ENCODE results near the gene FRMPD4.

Gene FRMPD4

GRCh38 chrX:12234534-12235329, 96.5 kb downstream of the FRMPD4 start:
- no peak for DNase-seq
- H3K36me3 ChIP-seq (ENCODE audit: control insufficient read depth in 4 of 4, insufficient read depth in 4 of 4, low read length in 3 of 4): no peaks in the 10 kb centered on the region

GRCh38 chrX:12236156-12236555, 97.9 kb downstream of the FRMPD4 start:
- CTCF ChIA-PET: no interaction called here
- no peaks in the 10 kb centered on the region for H3K9me3 ChIP-seq (ENCODE audit: control extremely low read depth in 1 of 5, control insufficient read depth in 4 of 5, insufficient read depth in 2 of 5, low read depth in 1 of 5, low read length in 4 of 5)
- WGBS (ENCODE audit: insufficient coverage): 64% methylated on average over 1 of the region's 2 CpGs
- DNase-seq: no peak
- no peak overlapping the region for H3K27ac ChIP-seq (ENCODE audit: insufficient read depth in 1 of 2, low read depth in 1 of 2, low read length in 2 of 2, poor library complexity in 1 of 2, severe bottlenecking in 2 of 2)
- no peaks in the 10 kb centered on the region for H3K27me3 ChIP-seq (replicated peaks in 2 of 5; ENCODE audit: control insufficient read depth in 4 of 5, insufficient read depth in 5 of 5, low read length in 4 of 5)
- H3K4me3 ChIP-seq (ENCODE audit: control insufficient read depth in 1 of 7, extremely low read depth in 1 of 7, insufficient read depth in 4 of 7, low read depth in 2 of 7, low read length in 6 of 7): no peak overlapping the region
- no peaks in the 10 kb centered on the region for H3K36me3 ChIP-seq (ENCODE audit: control insufficient read depth in 4 of 4, insufficient read depth in 4 of 4, low read length in 3 of 4)
- no peaks in the 10 kb centered on the region for H3K4me1 ChIP-seq (ENCODE audit: control extremely low read depth in 1 of 4, control insufficient read depth in 4 of 4, insufficient read depth in 4 of 4, low read length in 3 of 4)
- POLR2A ChIA-PET: no interaction called here

More at GRCh38 chrX:12234534-12235329, 96.5 kb downstream of the FRMPD4 start:
- ChIA-PET CTCF (no interaction called here), POLR2A (no interaction called here)
- H3K9me3 ChIP-seq (ENCODE audit: control extremely low read depth in 1 of 5, control insufficient read depth in 4 of 5, insufficient read depth in 2 of 5, low read depth in 1 of 5, low read length in 4 of 5): no peaks in the 10 kb centered on the region
- no peaks in the 10 kb centered on the region for H3K4me1 ChIP-seq (ENCODE audit: control extremely low read depth in 1 of 4, control insufficient read depth in 4 of 4, insufficient read depth in 4 of 4, low read length in 3 of 4)
- 83% methylated on average over 2 of the region's 5 CpGs for WGBS (ENCODE audit: insufficient coverage)
- no peaks in the 10 kb centered on the region for H3K27me3 ChIP-seq (replicated peaks in 2 of 5; ENCODE audit: control insufficient read depth in 4 of 5, insufficient read depth in 5 of 5, low read length in 4 of 5)
- H3K4me3 ChIP-seq (ENCODE audit: control insufficient read depth in 1 of 7, extremely low read depth in 1 of 7, insufficient read depth in 4 of 7, low read depth in 2 of 7, low read length in 6 of 7): no peak overlapping the region
- no peak overlapping the region for H3K27ac ChIP-seq (ENCODE audit: insufficient read depth in 1 of 2, low read depth in 1 of 2, low read length in 2 of 2, poor library complexity in 1 of 2, severe bottlenecking in 2 of 2)

- CTCF ChIA-PET: no interaction called here
- DNase-seq: no peak
- no peak overlapping the region for H3K27ac ChIP-seq (ENCODE audit: insufficient read depth in 1 of 2, low read depth in 1 of 2, low read length in 2 of 2, poor library complexity in 1 of 2, severe bottlenecking in 2 of 2)
- POLR2A ChIA-PET: no interaction called here
- no peak overlapping the region for H3K4me3 ChIP-seq (ENCODE audit: control insufficient read depth in 1 of 7, extremely low read depth in 1 of 7, insufficient read depth in 4 of 7, low read depth in 2 of 7, low read length in 6 of 7)
- H3K27me3 ChIP-seq (replicated peaks in 2 of 5; ENCODE audit: control insufficient read depth in 4 of 5, insufficient read depth in 5 of 5, low read length in 4 of 5): no peaks in the 10 kb centered on the region
- no peaks in the 10 kb centered on the region for H3K4me1 ChIP-seq (ENCODE audit: control extremely low read depth in 1 of 4, control insufficient read depth in 4 of 4, insufficient read depth in 4 of 4, low read length in 3 of 4)
- no peaks in the 10 kb centered on the region for H3K36me3 ChIP-seq (ENCODE audit: control insufficient read depth in 4 of 4, insufficient read depth in 4 of 4, low read length in 3 of 4)
- H3K9me3 ChIP-seq (ENCODE audit: control extremely low read depth in 1 of 5, control insufficient read depth in 4 of 5, insufficient read depth in 2 of 5, low read depth in 1 of 5, low read length in 4 of 5): no peaks in the 10 kb centered on the region
Observed at GRCh38 chrX:12237131-12237530, 98.9 kb downstream of the FRMPD4 start.

GRCh38 chrX:12237771-12238170, 99.5 kb downstream of the FRMPD4 start:
- CTCF ChIA-PET: no interaction called here
- H3K9me3 ChIP-seq (ENCODE audit: control extremely low read depth in 1 of 5, control insufficient read depth in 4 of 5, insufficient read depth in 2 of 5, low read depth in 1 of 5, low read length in 4 of 5): no peaks in the 10 kb centered on the region
- H3K36me3 ChIP-seq (ENCODE audit: control insufficient read depth in 4 of 4, insufficient read depth in 4 of 4, low read length in 3 of 4): no peaks in the 10 kb centered on the region
- POLR2A ChIA-PET: no interaction called here
- WGBS (ENCODE audit: insufficient coverage): 67% methylated on average over 1 of the region's 2 CpGs
- no peak overlapping the region for H3K27ac ChIP-seq (ENCODE audit: insufficient read depth in 1 of 2, low read depth in 1 of 2, low read length in 2 of 2, poor library complexity in 1 of 2, severe bottlenecking in 2 of 2)
- H3K4me1 ChIP-seq (ENCODE audit: control extremely low read depth in 1 of 4, control insufficient read depth in 4 of 4, insufficient read depth in 4 of 4, low read length in 3 of 4): no peaks in the 10 kb centered on the region
- H3K27me3 ChIP-seq (replicated peaks in 2 of 5; ENCODE audit: control insufficient read depth in 4 of 5, insufficient read depth in 5 of 5, low read length in 4 of 5): no peaks in the 10 kb centered on the region
- no peak for DNase-seq
- H3K4me3 ChIP-seq (ENCODE audit: control insufficient read depth in 1 of 7, extremely low read depth in 1 of 7, insufficient read depth in 4 of 7, low read depth in 2 of 7, low read length in 6 of 7): no peak overlapping the region

- Histone ChIP-seq H3K36me3 (ENCODE audit: control insufficient read depth in 4 of 4, insufficient read depth in 4 of 4, low read length in 3 of 4) (no peaks in the 10 kb centered on the region), H3K4me3 (ENCODE audit: control insufficient read depth in 1 of 7, extremely low read depth in 1 of 7, insufficient read depth in 4 of 7, low read depth in 2 of 7, low read length in 6 of 7) (no peak overlapping the region), H3K27me3 (replicated peaks in 2 of 5; ENCODE audit: control insufficient read depth in 4 of 5, insufficient read depth in 5 of 5, low read length in 4 of 5) (no peaks in the 10 kb centered on the region), H3K4me1 (ENCODE audit: control extremely low read depth in 1 of 4, control insufficient read depth in 4 of 4, insufficient read depth in 4 of 4, low read length in 3 of 4) (no peaks in the 10 kb centered on the region), H3K27ac (ENCODE audit: insufficient read depth in 1 of 2, low read depth in 1 of 2, low read length in 2 of 2, poor library complexity in 1 of 2, severe bottlenecking in 2 of 2) (no peak overlapping the region), H3K9me3 (ENCODE audit: control extremely low read depth in 1 of 5, control insufficient read depth in 4 of 5, insufficient read depth in 2 of 5, low read depth in 1 of 5, low read length in 4 of 5) (no peaks in the 10 kb centered on the region)
- 64% methylated on average over 3 of the region's 5 CpGs for WGBS (ENCODE audit: insufficient coverage)
- no peak for DNase-seq
- ChIA-PET POLR2A (no interaction called here), CTCF (no interaction called here)
Observed at GRCh38 chrX:12239356-12240082, 101.2 kb downstream of the FRMPD4 start.

- Histone ChIP-seq H3K27me3 (replicated peaks in 2 of 5; ENCODE audit: control insufficient read depth in 4 of 5, insufficient read depth in 5 of 5, low read length in 4 of 5) (no peaks in the 10 kb centered on the region), H3K27ac (ENCODE audit: insufficient read depth in 1 of 2, low read depth in 1 of 2, low read length in 2 of 2, poor library complexity in 1 of 2, severe bottlenecking in 2 of 2) (no peak overlapping the region), H3K9me3 (ENCODE audit: control extremely low read depth in 1 of 5, control insufficient read depth in 4 of 5, insufficient read depth in 2 of 5, low read depth in 1 of 5, low read length in 4 of 5) (no peaks in the 10 kb centered on the region), H3K4me1 (ENCODE audit: control extremely low read depth in 1 of 4, control insufficient read depth in 4 of 4, insufficient read depth in 4 of 4, low read length in 3 of 4) (no peaks in the 10 kb centered on the region), H3K4me3 (ENCODE audit: control insufficient read depth in 1 of 7, extremely low read depth in 1 of 7, insufficient read depth in 4 of 7, low read depth in 2 of 7, low read length in 6 of 7) (no peak overlapping the region), H3K36me3 (ENCODE audit: control insufficient read depth in 4 of 4, insufficient read depth in 4 of 4, low read length in 3 of 4) (no peaks in the 10 kb centered on the region)
- no peak for DNase-seq
- WGBS (ENCODE audit: insufficient coverage): no CpG with 5 or more reads among the region's 1 CpG
- ChIA-PET POLR2A (no interaction called here), CTCF (no interaction called here)
Observed at GRCh38 chrX:12240491-12240890, 102.2 kb downstream of the FRMPD4 start.

- H3K36me3 ChIP-seq (ENCODE audit: control insufficient read depth in 4 of 4, insufficient read depth in 4 of 4, low read length in 3 of 4): no peaks in the 10 kb centered on the region
- no peak for DNase-seq
- no peaks in the 10 kb centered on the region for H3K9me3 ChIP-seq (ENCODE audit: control extremely low read depth in 1 of 5, control insufficient read depth in 4 of 5, insufficient read depth in 2 of 5, low read depth in 1 of 5, low read length in 4 of 5)
- no peak overlapping the region for H3K27ac ChIP-seq (ENCODE audit: insufficient read depth in 1 of 2, low read depth in 1 of 2, low read length in 2 of 2, poor library complexity in 1 of 2, severe bottlenecking in 2 of 2)
- ChIA-PET CTCF (no interaction called here), POLR2A (no interaction called here)
- H3K4me1 ChIP-seq (ENCODE audit: control extremely low read depth in 1 of 4, control insufficient read depth in 4 of 4, insufficient read depth in 4 of 4, low read length in 3 of 4): no peaks in the 10 kb centered on the region
- no peaks in the 10 kb centered on the region for H3K27me3 ChIP-seq (replicated peaks in 2 of 5; ENCODE audit: control insufficient read depth in 4 of 5, insufficient read depth in 5 of 5, low read length in 4 of 5)
- WGBS (ENCODE audit: insufficient coverage): 83% methylated on average over 1 of the region's 2 CpGs
- no peak overlapping the region for H3K4me3 ChIP-seq (ENCODE audit: control insufficient read depth in 1 of 7, extremely low read depth in 1 of 7, insufficient read depth in 4 of 7, low read depth in 2 of 7, low read length in 6 of 7)
Observed at GRCh38 chrX:12241026-12241425, 102.8 kb downstream of the FRMPD4 start.

All from common myeloid progenitor, CD34-positive (primary cell).